AG04449 (cell line): Measurements from ENCODE around the gene CARD11.

Experiments
- CTCF ChIA-PET: fragments of 350-600 bp; formaldehyde crosslinking; extraction: SDS; loops from one replicate; lab custom pipeline; 2021; ENCODE audit warnings: antibody characterized with exemption; lab: Yijun Ruan, JAX
- POLR2A ChIA-PET: fragments of 400-600, 350-600 bp; formaldehyde crosslinking; extraction: SDS; loops from one replicate; lab custom pipeline; 2020; ENCODE audit warnings: antibody characterized with exemption, inconsistent platforms; lab: Yijun Ruan, JAX
- DNase-seq: peaks from one replicate; pipeline ENCODE4 v3.0.0-alpha.2; 2010; ENCODE audit warnings: low read depth, low spot score
- H3K4me3 ChIP-seq: 2 replicates; pipeline ENCODE4 v1.5.1; 2011; ENCODE audit warnings: low read depth, mild to moderate bottlenecking, control low read depth, low read length
- CTCF ChIP-seq: IDR thresholded peaks from one replicate; pipeline ENCODE4 v1.5.1; 2011; ENCODE audit warnings: mild to moderate bottlenecking, moderate library complexity, low read length, control low read depth, inconsistent platforms; ENCODE audit not compliant: insufficient read depth; ENCODE audit errors: missing control alignments

CARD11 gene

DNA sequence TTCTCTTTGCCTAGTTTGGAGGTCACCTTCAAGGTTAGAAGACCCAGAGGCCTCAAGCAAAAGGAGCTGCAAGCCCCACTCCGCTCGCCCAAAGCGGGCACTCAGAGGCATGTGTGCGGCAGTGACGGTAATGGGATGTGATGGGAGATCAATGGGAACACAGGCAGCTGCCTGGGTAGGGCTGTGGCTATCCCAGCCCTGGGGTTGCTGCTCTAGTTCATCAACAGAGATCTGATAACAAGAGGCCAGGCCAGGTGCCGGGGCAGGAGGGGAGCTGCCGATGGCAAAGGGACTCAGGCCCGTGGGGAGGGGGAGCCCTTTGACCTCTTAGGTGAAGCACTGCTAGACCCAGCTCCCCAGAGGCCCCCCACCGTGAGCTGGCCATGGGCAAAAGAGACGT is 147.5 kb downstream of the CARD11 start:
- H3K4me3 ChIP-seq: no peak overlapping the region
- ChIA-PET POLR2A (no interaction called here), CTCF (no interaction called here)
- TF ChIP-seq CTCF: no peak
- DNase-seq: no peak

DNA sequence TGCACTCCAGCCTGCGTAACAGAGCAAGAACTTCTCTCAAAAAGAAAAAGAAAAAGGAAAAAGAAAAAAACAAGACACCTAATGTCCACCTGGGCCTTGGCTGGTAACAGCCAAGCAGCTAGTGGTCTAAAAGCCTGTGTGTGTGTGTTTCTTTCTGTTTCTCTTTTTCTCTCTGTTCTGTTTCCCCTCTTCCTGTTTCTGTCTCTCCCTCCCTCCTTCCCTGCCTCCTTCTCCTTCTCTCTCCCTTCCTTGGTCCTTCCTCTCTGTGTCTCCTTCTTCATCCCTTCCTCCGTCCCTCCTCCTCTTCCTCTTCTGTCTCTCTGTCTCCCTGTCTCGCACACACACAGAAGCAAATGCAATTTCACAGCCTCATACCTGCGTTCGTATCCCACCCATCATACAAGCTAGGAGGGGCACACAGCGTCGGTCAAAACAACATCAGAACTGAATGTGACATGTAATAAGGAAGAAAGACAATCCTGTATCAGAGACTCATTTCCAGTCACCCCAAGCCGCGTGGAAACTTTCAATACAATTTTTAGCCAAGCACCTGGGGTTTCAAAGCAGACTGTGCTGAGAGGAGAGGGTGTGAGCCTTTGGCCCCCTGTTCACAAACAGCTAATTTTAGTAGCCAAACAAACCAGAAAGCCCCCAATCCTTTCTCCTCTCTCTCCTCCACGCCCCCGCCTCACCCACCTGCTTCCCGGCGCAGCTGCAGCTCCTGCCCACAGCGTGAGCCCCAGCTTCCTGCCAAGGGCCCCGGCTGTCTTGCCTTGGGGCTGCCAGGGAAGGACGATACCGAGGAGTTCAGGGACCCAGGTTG is 149.3 kb downstream of the CARD11 start:
- CTCF ChIA-PET: interaction anchor here (1.0 to 1.6 kb wide), 2 partner anchors 30 to 261 kb away, joined by 3 to 6 read pairs; no protein-coding TSS in a partner anchor
- POLR2A ChIA-PET: no interaction called here
- no peak for DNase-seq
- no peak for TF ChIP-seq CTCF
- no peak overlapping the region for H3K4me3 ChIP-seq

- no peak for DNase-seq
- H3K4me3 ChIP-seq: no peak overlapping the region
- ChIA-PET POLR2A (no interaction called here), CTCF (interaction anchor here (1.6 kb wide), 1 partner anchor 29 kb away, joined by 6 read pairs; no protein-coding TSS in a partner anchor)
- TF ChIP-seq CTCF: no peak
These were observed 150.2 kb downstream of the CARD11 start for GRCh38 chr7:2893411-2893861.

GRCh38 chr7:2892549-2892948 is 151.1 kb downstream of the CARD11 start:
- CTCF ChIA-PET: interaction anchor here (0.9 kb wide), 1 partner anchor 13 kb away, joined by 3 read pairs; no protein-coding TSS in a partner anchor
- DNase-seq: no peak
- TF ChIP-seq CTCF: no peak
- H3K4me3 ChIP-seq: no peak overlapping the region
- POLR2A ChIA-PET: no interaction called here

- ChIA-PET POLR2A (no interaction called here), CTCF (interaction anchor here (1.0 to 4.3 kb wide), 5 partner anchors 10 to 310 kb away, joined by 3 to 21 read pairs (median 6); no protein-coding TSS in a partner anchor)
- no peak for DNase-seq
- no peak for TF ChIP-seq CTCF
- H3K4me3 ChIP-seq: no peak overlapping the region
These were observed 155.9 kb downstream of the CARD11 start for GRCh38 chr7:2887816-2888215.

DNA sequence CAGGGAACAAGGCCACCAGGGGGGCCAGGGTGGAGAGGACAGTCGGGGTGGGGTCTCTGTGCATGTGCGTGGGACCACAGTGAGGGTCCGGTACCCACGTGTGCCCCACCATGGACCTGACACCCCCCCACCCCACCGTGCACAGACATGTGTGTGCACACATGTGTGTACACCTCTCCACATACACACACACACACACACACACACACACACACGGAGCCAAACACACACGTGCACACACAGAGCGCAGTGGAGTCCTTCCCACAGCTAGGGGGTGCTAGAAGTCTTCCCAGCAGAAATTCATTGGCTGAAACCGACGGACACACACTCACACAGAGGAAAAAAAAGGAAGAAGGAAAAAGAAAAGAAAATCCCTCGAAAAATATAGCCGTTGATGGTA is 156.8 kb downstream of the CARD11 start:
- POLR2A ChIA-PET: no interaction called here
- DNase-seq: no peak
- H3K4me3 ChIP-seq: no peak overlapping the region
- peak; percentile 85 for TF ChIP-seq CTCF
- CTCF ChIA-PET: interaction anchor here (0.9 to 4.3 kb wide), 3 partner anchors 12 to 269 kb away, joined by 3 to 21 read pairs (median 9); no protein-coding TSS in a partner anchor
